ENCODE data around the gene FAN1.

DNA sequence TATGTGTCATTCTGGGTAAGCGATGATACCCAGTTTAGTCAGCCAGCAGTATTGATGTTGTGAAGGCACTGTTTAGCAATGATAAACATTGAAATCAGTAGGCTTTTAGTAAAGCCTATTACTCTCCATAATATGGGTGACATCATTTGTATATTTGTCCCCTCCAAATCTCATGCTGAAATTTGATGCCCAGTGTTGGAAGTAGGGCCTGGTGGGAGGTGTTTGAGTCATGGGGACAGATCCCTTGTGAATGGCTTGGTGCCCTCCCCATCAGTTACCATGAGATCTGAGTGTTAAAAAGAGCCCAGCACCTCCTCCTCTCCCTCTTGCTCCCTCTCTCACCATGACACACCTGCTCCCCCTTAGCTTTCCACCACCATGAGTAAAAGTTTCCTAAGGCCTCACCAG lies 31.4 kb upstream of the FAN1 start:
- TF ChIP-seq EZH2phosphoT487 (IDR thresholded peaks at IDR 0.05; ENCODE audit: borderline replicate concordance, low read depth) (no peak), REST (IDR thresholded peaks at IDR 0.05; ENCODE audit: low read depth, low read length) (no peak), RCOR1 (IDR thresholded peaks at IDR 0.05; ENCODE audit: low read length) (no peak), NFIC (IDR thresholded peaks at IDR 0.05; ENCODE audit: borderline replicate concordance) (no peak), SMC3 (IDR thresholded peaks at IDR 0.05; ENCODE audit: low read depth, low read length) (no peak), POLR2AphosphoS5 (IDR thresholded peaks at IDR 0.05; ENCODE audit: low read depth, low read length) (no peak), FOXM1 (IDR thresholded peaks at IDR 0.05; ENCODE audit: low read depth) (no peak)
- TF ChIP-seq, protein P1, sequence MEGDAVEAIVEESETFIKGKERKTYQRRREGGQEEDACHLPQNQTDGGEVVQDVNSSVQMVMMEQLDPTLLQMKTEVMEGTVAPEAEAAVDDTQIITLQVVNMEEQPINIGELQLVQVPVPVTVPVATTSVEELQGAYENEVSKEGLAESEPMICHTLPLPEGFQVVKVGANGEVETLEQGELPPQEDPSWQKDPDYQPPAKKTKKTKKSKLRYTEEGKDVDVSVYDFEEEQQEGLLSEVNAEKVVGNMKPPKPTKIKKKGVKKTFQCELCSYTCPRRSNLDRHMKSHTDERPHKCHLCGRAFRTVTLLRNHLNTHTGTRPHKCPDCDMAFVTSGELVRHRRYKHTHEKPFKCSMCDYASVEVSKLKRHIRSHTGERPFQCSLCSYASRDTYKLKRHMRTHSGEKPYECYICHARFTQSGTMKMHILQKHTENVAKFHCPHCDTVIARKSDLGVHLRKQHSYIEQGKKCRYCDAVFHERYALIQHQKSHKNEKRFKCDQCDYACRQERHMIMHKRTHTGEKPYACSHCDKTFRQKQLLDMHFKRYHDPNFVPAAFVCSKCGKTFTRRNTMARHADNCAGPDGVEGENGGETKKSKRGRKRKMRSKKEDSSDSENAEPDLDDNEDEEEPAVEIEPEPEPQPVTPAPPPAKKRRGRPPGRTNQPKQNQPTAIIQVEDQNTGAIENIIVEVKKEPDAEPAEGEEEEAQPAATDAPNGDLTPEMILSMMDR (IDR thresholded peaks at IDR 0.05), result no peak
- TF ChIP-seq, protein P2, sequence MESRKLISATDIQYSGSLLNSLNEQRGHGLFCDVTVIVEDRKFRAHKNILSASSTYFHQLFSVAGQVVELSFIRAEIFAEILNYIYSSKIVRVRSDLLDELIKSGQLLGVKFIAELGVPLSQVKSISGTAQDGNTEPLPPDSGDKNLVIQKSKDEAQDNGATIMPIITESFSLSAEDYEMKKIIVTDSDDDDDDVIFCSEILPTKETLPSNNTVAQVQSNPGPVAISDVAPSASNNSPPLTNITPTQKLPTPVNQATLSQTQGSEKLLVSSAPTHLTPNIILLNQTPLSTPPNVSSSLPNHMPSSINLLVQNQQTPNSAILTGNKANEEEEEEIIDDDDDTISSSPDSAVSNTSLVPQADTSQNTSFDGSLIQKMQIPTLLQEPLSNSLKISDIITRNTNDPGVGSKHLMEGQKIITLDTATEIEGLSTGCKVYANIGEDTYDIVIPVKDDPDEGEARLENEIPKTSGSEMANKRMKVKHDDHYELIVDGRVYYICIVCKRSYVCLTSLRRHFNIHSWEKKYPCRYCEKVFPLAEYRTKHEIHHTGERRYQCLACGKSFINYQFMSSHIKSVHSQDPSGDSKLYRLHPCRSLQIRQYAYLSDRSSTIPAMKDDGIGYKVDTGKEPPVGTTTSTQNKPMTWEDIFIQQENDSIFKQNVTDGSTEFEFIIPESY (IDR thresholded peaks at IDR 0.05; ENCODE audit: borderline replicate concordance, low read depth), result no peak
- TF ChIP-seq, protein P3, sequence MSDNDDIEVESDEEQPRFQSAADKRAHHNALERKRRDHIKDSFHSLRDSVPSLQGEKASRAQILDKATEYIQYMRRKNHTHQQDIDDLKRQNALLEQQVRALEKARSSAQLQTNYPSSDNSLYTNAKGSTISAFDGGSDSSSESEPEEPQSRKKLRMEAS (IDR thresholded peaks at IDR 0.05; ENCODE audit: low read depth), result no peak
